Peyer's patch (tissue), 4 donors: Measurements from ENCODE around the gene FRMD5.

Source experiments
- CTCF ChIP-seq, 6 experiments: fragments of 450-650 bp in 4 of 6; fragments of 200-600 bp in 2 of 6; sonication (generic) in 1 of 6; IDR thresholded peaks; one replicate each; pipeline ENCODE4 v1.5.1; 2017 to 2019; ENCODE audit warnings: antibody characterized with exemption in 6 of 6, mild to moderate bottlenecking in 3 of 6, moderate library complexity in 1 of 6
- POLR2A ChIP-seq, 2 donors: fragments of 450-650 bp; IDR thresholded peaks; one replicate each; pipeline ENCODE4 v1.5.1; 2017; ENCODE audit warnings: antibody characterized with exemption in 2 of 2, mild to moderate bottlenecking in 2 of 2, moderate library complexity in 2 of 2

GRCh38 chr15:44035781-44036699 is 159.0 kb downstream of the FRMD5 start:
- TF ChIP-seq CTCF (IDR thresholded peaks at IDR 0.05) (no peak), POLR2A (IDR thresholded peaks at IDR 0.05) (no peak)
